Panc1 (cell line): ENCODE data around the gene HUNK. TPM values are rescaled to one million over a fixed set of nuclear protein-coding genes. Genes with fewer than 3 reads are reported as not detected.

Experiments used
- ATAC-seq: fragments of 200-7000 bp; cut with Tn5 transposase; 2 replicates; pipeline ENCODE4 v1.9.1; 2020; ENCODE audit warnings: mild to moderate bottlenecking, moderate library complexity
- BruUV-seq: library from RNA; stranded (reverse); fragments of 400-500 nt; replicated peaks from 2 replicates; lab custom pipeline; 2021; lab: Mats Ljungman, UMichigan
- CTCF ChIA-PET: fragments of 300-600 bp; sonication (Branson Sonifier 250); formaldehyde crosslinking; loops from one replicate; lab custom pipeline; 2022; ENCODE audit warnings: antibody characterized with exemption; lab: Charles Lee
- POLR2A ChIA-PET: fragments of 300-600 bp; sonication (Branson Sonifier 250); formaldehyde crosslinking; loops from one replicate; lab custom pipeline; 2022; ENCODE audit warnings: antibody characterized with exemption; lab: Charles Lee
- DNase-seq: peaks from one replicate; pipeline ENCODE4 v3.0.0-alpha.2; 2010; ENCODE audit warnings: low read depth, low spot score
- H3K27ac ChIP-seq: 2 replicates; pipeline ENCODE4 v1.5.1; 2011; ENCODE audit warnings: mild to moderate bottlenecking, low read length, inconsistent platforms
- H3K27me3 ChIP-seq: fragments of 200-500 bp; sonication (Bioruptor generic); 2 replicates; pipeline ENCODE4 v1.6.0; 2014; ENCODE audit warnings: low read length, inconsistent platforms; ENCODE audit not compliant: control insufficient read depth, insufficient read depth
- H3K36me3 ChIP-seq: fragments of 200-500 bp; sonication (Bioruptor generic); 2 replicates; pipeline ENCODE4 v1.5.1; 2014; ENCODE audit warnings: inconsistent platforms, mild to moderate bottlenecking, low read length, moderate library complexity; ENCODE audit not compliant: control insufficient read depth, insufficient read depth
- H3K4me1 ChIP-seq: 2 replicates; pipeline ENCODE4 v1.5.1; 2011; ENCODE audit warnings: inconsistent platforms, mild to moderate bottlenecking, low read length, moderate library complexity; ENCODE audit not compliant: control insufficient read depth, insufficient read depth
- H3K4me3 ChIP-seq, 2 experiments: 2 replicates each; pipeline ENCODE4 v1.5.1; 2011 to 2012; ENCODE audit warnings: low read depth in 2 of 2, low read length in 2 of 2, mild to moderate bottlenecking in 2 of 2, inconsistent platforms in 1 of 2, moderate library complexity in 1 of 2
- H3K9me3 ChIP-seq: fragments of 200-500 bp; sonication (Bioruptor generic); 2 replicates; pipeline ENCODE4 v1.5.1; 2014; ENCODE audit warnings: low read depth, mild to moderate bottlenecking, inconsistent platforms, low read length, moderate library complexity; ENCODE audit not compliant: control insufficient read depth, insufficient read depth
- CTCF ChIP-seq: fragments of 450-650 bp; IDR thresholded peaks from 2 replicates; pipeline ENCODE4 v1.5.1; 2017; ENCODE audit warnings: mild to moderate bottlenecking
- POLR2AphosphoS5 ChIP-seq: IDR thresholded peaks from 2 replicates; pipeline ENCODE4 v1.6.1; 2012; ENCODE audit warnings: mild to moderate bottlenecking, low read depth, low read length, moderate library complexity
- REST ChIP-seq, 2 experiments: IDR thresholded peaks; 2 replicates each; pipeline ENCODE4 v1.6.1; 2011 to 2012; ENCODE audit warnings: low read depth in 2 of 2, control low read depth in 1 of 2, low read length in 1 of 2, mild to moderate bottlenecking in 1 of 2, moderate library complexity in 1 of 2; ENCODE audit not compliant: insufficient read depth in 1 of 2
- SIN3A ChIP-seq: IDR thresholded peaks from 2 replicates; pipeline ENCODE4 v1.6.1; 2012; ENCODE audit warnings: low read depth, mild to moderate bottlenecking, low read length, moderate library complexity, borderline replicate concordance; ENCODE audit not compliant: insufficient read depth
- TCF7L2 ChIP-seq: IDR thresholded peaks from 2 replicates; pipeline ENCODE4 v1.6.1; 2011; ENCODE audit warnings: mild to moderate bottlenecking, low read depth, low read length, inconsistent platforms
- in situ Hi-C: cut with HindIII; loops from 2 replicates; pipeline ENCODE4 v1.10.0; 2016; ENCODE audit warnings: low sequenced_read_pairs, low pct_unique_long_range_greater_than_20kb
- intact Hi-C: fragments of 100-400 bp; cut with micrococcal nuclease; formaldehyde crosslinking; loops from one replicate; pipeline ENCODE4 v1.10.0; 2022; ENCODE audit not compliant: unreplicated experiment
- total RNA-seq: library from RNA; stranded (reverse); gene quantifications from one replicate; pipeline ENCODE4 v1.2.1, GENCODE V29; 2021; ENCODE audit not compliant: unreplicated experiment

Gene HUNK
- total RNA-seq, 1 experiment from 2014 or later: 0.05 TPM

GRCh38 chr21:31837618-31838390 lies 35.0 kb upstream of the HUNK start:
- no TSS peak for BruUV-seq
- CTCF ChIA-PET: no interaction called here
- no peaks in the 10 kb centered on the region for H3K36me3 ChIP-seq
- TF ChIP-seq TCF7L2 (no peak), POLR2AphosphoS5 (no peak), REST (IDR thresholded peaks at IDR 0.05; ENCODE audit: insufficient read depth in 1 of 2, low read depth in 2 of 2, low read length in 1 of 2) (no peak), CTCF (no peak), SIN3A (no peak)
- ATAC-seq (no peak), DNase-seq (no peak)
- no peak overlapping the region for H3K27ac ChIP-seq
- no peak overlapping the region for H3K4me3 ChIP-seq
- in situ Hi-C loops (no loop called here), intact Hi-C loops (no loop called here)
- H3K4me1 ChIP-seq: no peaks in the 10 kb centered on the region
- POLR2A ChIA-PET: no interaction called here
- H3K27me3 ChIP-seq: no peaks in the 10 kb centered on the region; the same call in none of the 2 replicates
- no peaks in the 10 kb centered on the region for H3K9me3 ChIP-seq

GRCh38 chr21:31838586-31839355 lies 34.0 kb upstream of the HUNK start:
- intact Hi-C loops (no loop called here), in situ Hi-C loops (no loop called here)
- Histone ChIP-seq H3K4me3 (no peak overlapping the region), H3K36me3 (no peaks in the 10 kb centered on the region), H3K9me3 (no peaks in the 10 kb centered on the region), H3K27ac (no peak overlapping the region), H3K4me1 (no peaks in the 10 kb centered on the region), H3K27me3 (peaks cover under 1% of the 10 kb centered on the region)
- DNase-seq: no peak
- no TSS peak for BruUV-seq
- no peak for ATAC-seq
- POLR2A ChIA-PET: no interaction called here
- TF ChIP-seq CTCF: no peak
- CTCF ChIA-PET: no interaction called here
